A549 (cell line): ENCODE measurements around the gene GATA2.

Source experiments
- EP300 ChIP-seq, 2 experiments: fragments of >200 bp; sonication (Bioruptor Twin); formaldehyde crosslinking; IDR thresholded peaks; 2 replicates in 1 of 2; 3 replicates in 1 of 2; pipeline ENCODE4 v1.6.1; 2016 to 2017
- FOXS1 ChIP-seq: fragments of 250-450 bp; sonication (Bioruptor Pico); IDR thresholded peaks from 2 replicates; pipeline ENCODE4 v1.5.0; 2020; ENCODE audit warnings: mild to moderate bottlenecking, moderate library complexity
- HDAC2 ChIP-seq: fragments of 200-600 bp; sonication (generic); IDR thresholded peaks from 2 replicates; pipeline ENCODE4 v1.6.1; 2016
- JUN ChIP-seq, 2 experiments: fragments of >200 bp; sonication (Bioruptor Twin); formaldehyde crosslinking; IDR thresholded peaks; 2 replicates in 1 of 2; 3 replicates in 1 of 2; pipeline ENCODE4 v1.6.1; 2016 to 2017
- NFE2L2 ChIP-seq: fragments of 150-350 bp; conservative IDR thresholded peaks from 2 replicates; pipeline ENCODE4 v1.6.1; 2014; ENCODE audit warnings: low read length
- POLR2A ChIP-seq: IDR thresholded peaks from 2 replicates; pipeline ENCODE4 v1.6.1; 2012; ENCODE audit warnings: mild to moderate bottlenecking, low read length
- POLR2AphosphoS2 ChIP-seq: conservative IDR thresholded peaks from 2 replicates; pipeline ENCODE4 v1.6.1; 2012; ENCODE audit warnings: low read length, improper control_type of control experiment, inconsistent platforms
- TP53 ChIP-seq: fragments of 250-450 bp; sonication (Bioruptor Pico); IDR thresholded peaks from 2 replicates; pipeline ENCODE4 v1.5.0; 2021; ENCODE audit warnings: mild to moderate bottlenecking, moderate library complexity
- TF ChIP-seq, protein P1 (sequence below): fragments of >200 bp; sonication (Bioruptor Twin); formaldehyde crosslinking; IDR thresholded peaks from 3 replicates; pipeline ENCODE4 v1.5.1; 2016
- TF ChIP-seq, protein P2 (sequence below): IDR thresholded peaks from 2 replicates; pipeline ENCODE4 v1.6.1; 2012
- TF ChIP-seq, protein P3 (sequence below): fragments of 200-600 bp; sonication (generic); IDR thresholded peaks from 2 replicates; pipeline ENCODE4 v1.6.1; 2016; ENCODE audit warnings: antibody characterized with exemption, mild to moderate bottlenecking, moderate library complexity
- TF ChIP-seq, protein P4 (sequence below): fragments of 450-650 bp; IDR thresholded peaks from 2 replicates; pipeline ENCODE4 v1.6.1; 2014; ENCODE audit warnings: antibody characterized with exemption

DNA sequence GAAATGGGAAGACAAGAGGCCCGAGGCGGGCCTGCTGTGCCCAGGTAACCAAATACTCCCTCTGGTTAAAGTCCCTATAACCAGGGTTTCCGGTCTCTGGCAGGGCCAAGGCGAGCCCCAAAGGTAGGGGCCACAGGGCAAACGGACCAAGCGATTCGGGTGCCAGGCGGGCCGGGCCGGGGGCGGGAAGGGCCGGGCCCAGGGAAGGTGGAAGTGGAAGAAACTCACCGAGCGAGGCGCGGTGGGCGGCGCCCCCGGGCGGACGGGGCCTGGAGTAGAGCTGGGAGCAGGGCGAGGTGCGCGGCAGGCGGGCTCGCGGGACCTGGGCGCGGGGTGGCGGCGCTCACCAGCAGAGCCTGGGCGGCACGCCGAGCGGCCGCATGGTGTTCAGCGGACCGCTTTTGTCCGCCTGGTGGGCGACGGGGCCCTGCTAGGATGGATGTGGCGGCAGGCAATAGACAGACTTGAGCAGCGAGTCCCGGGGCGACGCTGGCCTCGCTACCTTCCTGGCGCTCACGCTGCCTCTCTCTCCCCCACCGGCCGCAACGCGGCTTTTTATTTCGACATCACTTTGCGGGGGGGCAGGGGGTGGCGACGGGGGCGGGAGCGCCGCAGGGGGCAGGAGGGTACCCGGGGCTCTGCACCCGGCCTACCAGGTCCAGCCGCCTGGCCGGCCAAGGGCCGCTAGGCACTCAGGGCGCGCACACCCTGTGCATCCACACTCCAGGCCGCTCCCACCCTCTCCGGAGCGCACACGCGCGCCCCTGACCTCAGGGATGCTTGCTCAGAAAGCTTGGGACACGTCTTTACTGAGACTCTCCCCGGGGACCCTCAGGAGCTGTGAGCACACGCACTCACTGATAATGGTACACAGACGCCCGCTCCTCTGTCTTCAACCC is at the start of gene GATA2:
- TF ChIP-seq, protein P1, sequence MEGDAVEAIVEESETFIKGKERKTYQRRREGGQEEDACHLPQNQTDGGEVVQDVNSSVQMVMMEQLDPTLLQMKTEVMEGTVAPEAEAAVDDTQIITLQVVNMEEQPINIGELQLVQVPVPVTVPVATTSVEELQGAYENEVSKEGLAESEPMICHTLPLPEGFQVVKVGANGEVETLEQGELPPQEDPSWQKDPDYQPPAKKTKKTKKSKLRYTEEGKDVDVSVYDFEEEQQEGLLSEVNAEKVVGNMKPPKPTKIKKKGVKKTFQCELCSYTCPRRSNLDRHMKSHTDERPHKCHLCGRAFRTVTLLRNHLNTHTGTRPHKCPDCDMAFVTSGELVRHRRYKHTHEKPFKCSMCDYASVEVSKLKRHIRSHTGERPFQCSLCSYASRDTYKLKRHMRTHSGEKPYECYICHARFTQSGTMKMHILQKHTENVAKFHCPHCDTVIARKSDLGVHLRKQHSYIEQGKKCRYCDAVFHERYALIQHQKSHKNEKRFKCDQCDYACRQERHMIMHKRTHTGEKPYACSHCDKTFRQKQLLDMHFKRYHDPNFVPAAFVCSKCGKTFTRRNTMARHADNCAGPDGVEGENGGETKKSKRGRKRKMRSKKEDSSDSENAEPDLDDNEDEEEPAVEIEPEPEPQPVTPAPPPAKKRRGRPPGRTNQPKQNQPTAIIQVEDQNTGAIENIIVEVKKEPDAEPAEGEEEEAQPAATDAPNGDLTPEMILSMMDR: no peak
- TF ChIP-seq EP300 (IDR thresholded peaks at IDR 0.05) (no peak), POLR2AphosphoS2 (no peak), TP53 (no peak), NFE2L2 (no peak), JUN (IDR thresholded peaks at IDR 0.05) (no peak), POLR2A (no peak), FOXS1 (no peak), HDAC2 (no peak)
- TF ChIP-seq, protein P2, sequence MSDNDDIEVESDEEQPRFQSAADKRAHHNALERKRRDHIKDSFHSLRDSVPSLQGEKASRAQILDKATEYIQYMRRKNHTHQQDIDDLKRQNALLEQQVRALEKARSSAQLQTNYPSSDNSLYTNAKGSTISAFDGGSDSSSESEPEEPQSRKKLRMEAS: no peak
- TF ChIP-seq, protein P3, sequence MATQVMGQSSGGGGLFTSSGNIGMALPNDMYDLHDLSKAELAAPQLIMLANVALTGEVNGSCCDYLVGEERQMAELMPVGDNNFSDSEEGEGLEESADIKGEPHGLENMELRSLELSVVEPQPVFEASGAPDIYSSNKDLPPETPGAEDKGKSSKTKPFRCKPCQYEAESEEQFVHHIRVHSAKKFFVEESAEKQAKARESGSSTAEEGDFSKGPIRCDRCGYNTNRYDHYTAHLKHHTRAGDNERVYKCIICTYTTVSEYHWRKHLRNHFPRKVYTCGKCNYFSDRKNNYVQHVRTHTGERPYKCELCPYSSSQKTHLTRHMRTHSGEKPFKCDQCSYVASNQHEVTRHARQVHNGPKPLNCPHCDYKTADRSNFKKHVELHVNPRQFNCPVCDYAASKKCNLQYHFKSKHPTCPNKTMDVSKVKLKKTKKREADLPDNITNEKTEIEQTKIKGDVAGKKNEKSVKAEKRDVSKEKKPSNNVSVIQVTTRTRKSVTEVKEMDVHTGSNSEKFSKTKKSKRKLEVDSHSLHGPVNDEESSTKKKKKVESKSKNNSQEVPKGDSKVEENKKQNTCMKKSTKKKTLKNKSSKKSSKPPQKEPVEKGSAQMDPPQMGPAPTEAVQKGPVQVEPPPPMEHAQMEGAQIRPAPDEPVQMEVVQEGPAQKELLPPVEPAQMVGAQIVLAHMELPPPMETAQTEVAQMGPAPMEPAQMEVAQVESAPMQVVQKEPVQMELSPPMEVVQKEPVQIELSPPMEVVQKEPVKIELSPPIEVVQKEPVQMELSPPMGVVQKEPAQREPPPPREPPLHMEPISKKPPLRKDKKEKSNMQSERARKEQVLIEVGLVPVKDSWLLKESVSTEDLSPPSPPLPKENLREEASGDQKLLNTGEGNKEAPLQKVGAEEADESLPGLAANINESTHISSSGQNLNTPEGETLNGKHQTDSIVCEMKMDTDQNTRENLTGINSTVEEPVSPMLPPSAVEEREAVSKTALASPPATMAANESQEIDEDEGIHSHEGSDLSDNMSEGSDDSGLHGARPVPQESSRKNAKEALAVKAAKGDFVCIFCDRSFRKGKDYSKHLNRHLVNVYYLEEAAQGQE: no peak
- TF ChIP-seq, protein P4, sequence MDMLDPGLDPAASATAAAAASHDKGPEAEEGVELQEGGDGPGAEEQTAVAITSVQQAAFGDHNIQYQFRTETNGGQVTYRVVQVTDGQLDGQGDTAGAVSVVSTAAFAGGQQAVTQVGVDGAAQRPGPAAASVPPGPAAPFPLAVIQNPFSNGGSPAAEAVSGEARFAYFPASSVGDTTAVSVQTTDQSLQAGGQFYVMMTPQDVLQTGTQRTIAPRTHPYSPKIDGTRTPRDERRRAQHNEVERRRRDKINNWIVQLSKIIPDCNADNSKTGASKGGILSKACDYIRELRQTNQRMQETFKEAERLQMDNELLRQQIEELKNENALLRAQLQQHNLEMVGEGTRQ: no peak
